ENCODE data around the gene FADD. TPM values are rescaled to one million over a fixed set of nuclear protein-coding genes. Genes with fewer than 3 reads are reported as not detected.

Gene FADD
- total and polyA plus RNA-seq, 2 donors from 2014 or later, result 27.8 to 31.5 TPM

DNA sequence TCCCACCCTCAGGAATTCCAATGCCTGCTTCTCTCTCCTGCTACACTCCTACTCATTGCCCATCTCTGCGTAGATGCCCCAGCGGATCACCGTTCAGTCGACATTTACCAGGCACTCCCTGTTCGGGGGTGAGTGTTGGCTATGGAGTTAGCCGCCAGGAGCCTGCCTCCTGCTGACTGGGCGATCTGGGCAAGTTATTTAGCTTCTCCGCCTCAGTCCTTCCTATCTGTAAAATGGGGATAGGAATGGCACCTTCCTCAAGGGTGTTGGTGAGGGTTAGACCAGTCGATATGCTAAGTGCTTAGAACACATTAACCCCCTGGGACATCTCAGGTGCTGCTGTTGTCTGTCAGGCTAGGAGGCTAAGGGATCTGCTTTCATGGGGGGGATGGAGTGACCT lies 30.9 kb downstream of the FADD start:
- DNase-seq (no peak), FAIRE-seq (no peak)
- Histone ChIP-seq H3K27me3 (ENCODE audit: control insufficient read depth, insufficient read depth, low read length) (no peaks in the 10 kb centered on the region), H3K4me3 (ENCODE audit: low read length in 3 of 3) (no peak overlapping the region), H3K27ac (ENCODE audit: low read depth in 2 of 2, low read length in 2 of 2) (no peak overlapping the region), H3K36me3 (ENCODE audit: control insufficient read depth in 2 of 3, insufficient read depth in 3 of 3, low read length in 3 of 3) (no peaks in the 10 kb centered on the region), H3K4me1 (ENCODE audit: control insufficient read depth in 2 of 3, insufficient read depth in 2 of 3, low read depth in 1 of 3, low read length in 3 of 3) (no peaks in the 10 kb centered on the region), H3K9me3 (ENCODE audit: control insufficient read depth in 2 of 3, insufficient read depth in 1 of 3, low read length in 3 of 3) (no peaks in the 10 kb centered on the region), H3K9ac (ENCODE audit: low read length in 3 of 3) (no peak overlapping the region)
- TF ChIP-seq, protein P1, sequence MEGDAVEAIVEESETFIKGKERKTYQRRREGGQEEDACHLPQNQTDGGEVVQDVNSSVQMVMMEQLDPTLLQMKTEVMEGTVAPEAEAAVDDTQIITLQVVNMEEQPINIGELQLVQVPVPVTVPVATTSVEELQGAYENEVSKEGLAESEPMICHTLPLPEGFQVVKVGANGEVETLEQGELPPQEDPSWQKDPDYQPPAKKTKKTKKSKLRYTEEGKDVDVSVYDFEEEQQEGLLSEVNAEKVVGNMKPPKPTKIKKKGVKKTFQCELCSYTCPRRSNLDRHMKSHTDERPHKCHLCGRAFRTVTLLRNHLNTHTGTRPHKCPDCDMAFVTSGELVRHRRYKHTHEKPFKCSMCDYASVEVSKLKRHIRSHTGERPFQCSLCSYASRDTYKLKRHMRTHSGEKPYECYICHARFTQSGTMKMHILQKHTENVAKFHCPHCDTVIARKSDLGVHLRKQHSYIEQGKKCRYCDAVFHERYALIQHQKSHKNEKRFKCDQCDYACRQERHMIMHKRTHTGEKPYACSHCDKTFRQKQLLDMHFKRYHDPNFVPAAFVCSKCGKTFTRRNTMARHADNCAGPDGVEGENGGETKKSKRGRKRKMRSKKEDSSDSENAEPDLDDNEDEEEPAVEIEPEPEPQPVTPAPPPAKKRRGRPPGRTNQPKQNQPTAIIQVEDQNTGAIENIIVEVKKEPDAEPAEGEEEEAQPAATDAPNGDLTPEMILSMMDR (IDR thresholded peaks at IDR 0.05; ENCODE audit: borderline replicate concordance, extremely low read depth, insufficient read depth), result no peak
- intact Hi-C loops (cut with DNase I), result no loop called here

DNA sequence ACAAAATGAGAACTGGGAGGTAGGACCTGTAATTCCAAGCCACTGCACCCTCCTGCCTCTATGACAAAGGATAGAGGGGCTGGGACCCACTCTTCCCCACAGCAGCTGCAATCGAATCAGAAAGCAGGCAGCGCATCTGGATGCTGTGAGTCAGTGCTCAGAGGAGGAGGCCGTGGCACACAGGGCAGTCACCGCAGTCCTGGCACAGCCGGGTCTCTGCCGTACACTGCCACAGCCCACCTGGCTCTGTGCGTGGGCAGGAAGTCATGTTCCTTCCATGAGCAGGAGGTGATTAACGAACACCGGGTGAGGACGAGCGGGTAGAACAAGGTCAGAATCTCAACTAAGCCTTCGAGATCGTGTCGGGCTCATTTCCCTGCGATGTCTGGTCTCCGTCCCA lies 37.2 kb downstream of the FADD start:
- no peak for DNase-seq
- FAIRE-seq, result no peak
- no peak overlapping the region for H3K9ac ChIP-seq (ENCODE audit: low read length in 3 of 3)
- intact Hi-C loops (cut with DNase I), result no loop called here
- H3K9me3 ChIP-seq (ENCODE audit: control insufficient read depth in 2 of 3, insufficient read depth in 1 of 3, low read length in 3 of 3), result no peaks in the 10 kb centered on the region
- no peaks in the 10 kb centered on the region for H3K36me3 ChIP-seq (ENCODE audit: control insufficient read depth in 2 of 3, insufficient read depth in 3 of 3, low read length in 3 of 3)
- H3K4me1 ChIP-seq (ENCODE audit: control insufficient read depth in 2 of 3, insufficient read depth in 2 of 3, low read depth in 1 of 3, low read length in 3 of 3), result no peaks in the 10 kb centered on the region
- no peaks in the 10 kb centered on the region for H3K27me3 ChIP-seq (ENCODE audit: control insufficient read depth, insufficient read depth, low read length)
- H3K27ac ChIP-seq (ENCODE audit: low read depth in 2 of 2, low read length in 2 of 2), result no peak overlapping the region
- TF ChIP-seq, protein P1 (IDR thresholded peaks at IDR 0.05; ENCODE audit: borderline replicate concordance, extremely low read depth, insufficient read depth), result no peak
- no peak overlapping the region for H3K4me3 ChIP-seq (ENCODE audit: low read length in 3 of 3)

DNA sequence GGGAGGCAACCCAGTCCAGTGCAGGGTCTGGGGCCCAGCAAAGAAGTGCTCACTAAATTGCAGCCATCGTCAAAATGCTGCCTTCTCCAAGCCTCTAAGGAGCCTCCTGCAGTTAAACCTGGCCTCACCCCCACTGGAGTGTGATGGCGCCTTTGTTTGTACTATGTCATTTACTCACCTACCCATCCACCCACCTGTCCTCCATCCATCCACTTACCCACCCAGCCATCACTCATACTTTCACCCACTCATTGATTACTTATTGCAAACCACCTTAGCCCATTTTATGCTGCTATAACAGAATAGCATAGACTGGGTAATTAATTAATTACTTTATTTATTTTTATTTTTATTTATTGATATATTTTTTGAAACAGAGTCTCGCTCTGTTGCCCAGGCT lies 38.6 kb downstream of the FADD start:
- intact Hi-C loops (cut with DNase I), result no loop called here
- DNase-seq, result no peak
- H3K36me3 ChIP-seq (ENCODE audit: control insufficient read depth in 2 of 3, insufficient read depth in 3 of 3, low read length in 3 of 3), result no peaks in the 10 kb centered on the region
- H3K4me3 ChIP-seq (ENCODE audit: low read length in 3 of 3), result no peak overlapping the region
- no peaks in the 10 kb centered on the region for H3K27me3 ChIP-seq (ENCODE audit: control insufficient read depth, insufficient read depth, low read length)
- no peak for FAIRE-seq
- H3K27ac ChIP-seq (ENCODE audit: low read depth in 2 of 2, low read length in 2 of 2), result no peak overlapping the region
- no peaks in the 10 kb centered on the region for H3K4me1 ChIP-seq (ENCODE audit: control insufficient read depth in 2 of 3, insufficient read depth in 2 of 3, low read depth in 1 of 3, low read length in 3 of 3)
- no peak overlapping the region for H3K9ac ChIP-seq (ENCODE audit: low read length in 3 of 3)
- H3K9me3 ChIP-seq (ENCODE audit: control insufficient read depth in 2 of 3, insufficient read depth in 1 of 3, low read length in 3 of 3), result no peaks in the 10 kb centered on the region
- TF ChIP-seq, protein P1 (IDR thresholded peaks at IDR 0.05; ENCODE audit: borderline replicate concordance, extremely low read depth, insufficient read depth), result no peak

DNA sequence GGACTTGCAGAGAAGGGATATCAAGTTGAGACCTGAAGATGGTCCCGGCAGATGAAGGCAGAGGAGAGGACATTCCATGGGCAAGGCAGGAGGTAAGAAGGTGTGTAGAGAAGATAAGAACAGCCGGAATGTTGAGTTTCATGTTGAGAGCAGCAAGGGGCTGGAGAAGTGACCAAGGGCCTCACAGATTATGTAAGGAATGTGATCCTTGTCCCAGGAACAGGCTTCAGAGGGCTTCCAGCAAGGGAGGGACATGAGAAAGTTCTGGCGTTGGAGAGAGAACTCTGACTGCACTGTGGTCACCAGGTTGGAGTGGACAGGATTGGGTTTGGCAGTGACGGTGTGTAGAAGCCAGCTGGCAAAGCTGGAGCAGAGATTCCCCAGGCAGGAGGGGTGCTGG lies 39.8 kb downstream of the FADD start:
- FAIRE-seq, result no peak
- Histone ChIP-seq H3K27ac (ENCODE audit: low read depth in 2 of 2, low read length in 2 of 2) (no peak overlapping the region), H3K9me3 (ENCODE audit: control insufficient read depth in 2 of 3, insufficient read depth in 1 of 3, low read length in 3 of 3) (no peaks in the 10 kb centered on the region), H3K4me1 (ENCODE audit: control insufficient read depth in 2 of 3, insufficient read depth in 2 of 3, low read depth in 1 of 3, low read length in 3 of 3) (peaks cover 0 to 2% (median 0%) of the 10 kb centered on the region in 3 donors), H3K36me3 (ENCODE audit: control insufficient read depth in 2 of 3, insufficient read depth in 3 of 3, low read length in 3 of 3) (no peaks in the 10 kb centered on the region), H3K27me3 (ENCODE audit: control insufficient read depth, insufficient read depth, low read length) (no peaks in the 10 kb centered on the region), H3K9ac (ENCODE audit: low read length in 3 of 3) (no peak overlapping the region), H3K4me3 (ENCODE audit: low read length in 3 of 3) (no peak overlapping the region)
- TF ChIP-seq, protein P1 (IDR thresholded peaks at IDR 0.05; ENCODE audit: borderline replicate concordance, extremely low read depth, insufficient read depth), result no peak
- intact Hi-C loops (cut with DNase I), result no loop called here
- DNase-seq, result no peak
